Measurements from ENCODE around the gene CAPN2.

CAPN2 gene
- total RNA-seq = 323 reads per million, percentile 96 among the genes with 10 or more reads in this experiment

- peak; percentile 47 for DNase-seq
Measured at GRCh38 chr1:223712194-223712849, at the start of gene CAPN2. TSS of gene CAPN2 (plus strand) at chr1:223712539. CDS start at chr1:223712641, 102 bp downstream.

GRCh38 chr1:223662943-223663342 lies 49.4 kb upstream of the CAPN2 start:
- DNase-seq = no peak

GRCh38 chr1:223664106-223664505 lies 48.2 kb upstream of the CAPN2 start:
- no peak for DNase-seq

- DNase-seq = no peak
Measured at GRCh38 chr1:223665592-223666312, 46.6 kb upstream of the CAPN2 start, which contains the start of gene CAPN8. TSS of gene CAPN8 (minus strand) at chr1:223665701. CDS start at chr1:223665646, 55 bp downstream.

- DNase-seq = no peak
Measured at GRCh38 chr1:223667484-223668182, 44.7 kb upstream of the CAPN2 start.

- no peak for DNase-seq
Measured at GRCh38 chr1:223669003-223669795, 43.1 kb upstream of the CAPN2 start.

- no peak for DNase-seq
Measured at GRCh38 chr1:223670458-223671159, 41.7 kb upstream of the CAPN2 start.

GRCh38 chr1:223674119-223674890 lies 38.0 kb upstream of the CAPN2 start:
- DNase-seq = no peak

GRCh38 chr1:223678841-223679240 lies 33.5 kb upstream of the CAPN2 start:
- DNase-seq = no peak

- DNase-seq = no peak
Measured at GRCh38 chr1:223680188-223680587, 32.2 kb upstream of the CAPN2 start.

GRCh38 chr1:223682502-223682901 lies 29.8 kb upstream of the CAPN2 start:
- no peak for DNase-seq

GRCh38 chr1:223683586-223684487 lies 28.5 kb upstream of the CAPN2 start:
- peak; percentile 46 for DNase-seq

- no peak for DNase-seq
Measured at GRCh38 chr1:223684488-223684792, 27.9 kb upstream of the CAPN2 start.

- no peak for DNase-seq
Measured at GRCh38 chr1:223691121-223691520, 21.2 kb upstream of the CAPN2 start.

- DNase-seq = no peak
Measured at GRCh38 chr1:223695014-223695548, 17.3 kb upstream of the CAPN2 start.

- no peak for DNase-seq
Measured at GRCh38 chr1:223695941-223696340, 16.4 kb upstream of the CAPN2 start.

GRCh38 chr1:223700388-223700918 lies 11.9 kb upstream of the CAPN2 start:
- no peak for DNase-seq

- no peak for DNase-seq
Measured at GRCh38 chr1:223700942-223701637, 11.2 kb upstream of the CAPN2 start.

Measured in effector CD4-positive, alpha-beta T cell (primary cell).